ENCODE results near the gene CETN2.
A peak's percentile ranks its signal among the peaks of the same experiment; 100 is the strongest.

The CETN2 gene

DNA sequence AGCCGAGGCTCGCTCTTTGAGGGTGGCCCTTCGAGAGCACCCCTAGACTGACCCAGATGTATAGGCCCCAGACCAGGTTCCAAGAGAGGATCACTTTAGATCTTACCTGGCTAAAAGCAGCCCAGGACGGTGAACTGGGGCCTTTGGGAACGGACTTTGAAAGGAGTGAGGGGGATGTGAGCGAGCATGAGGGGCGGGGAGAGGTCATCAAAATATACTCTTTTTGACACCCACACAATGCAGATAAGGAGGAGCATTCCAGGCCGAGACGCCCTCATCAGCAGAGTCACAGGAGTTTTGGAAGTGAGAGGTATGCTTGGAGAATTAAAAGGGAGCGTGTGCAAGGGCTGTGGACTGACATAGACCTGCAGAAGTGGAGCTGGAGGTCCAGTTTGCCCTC is 834 bp upstream of the CETN2 start:
- POLR2A ChIA-PET = interaction anchor here (0.5 to 2.0 kb wide), 4 partner anchors 8 to 194 kb away, joined by 3 to 13 read pairs (median 4); partner anchors contain the start of gene GABRQ
- CTCF ChIA-PET = interaction anchor here (0.7 to 2.7 kb wide), 4 partner anchors 10 to 700 kb away, joined by 3 to 20 read pairs (median 8); no protein-coding TSS in a partner anchor
- Histone ChIP-seq H3K27ac (ENCODE audit: extremely low read depth, low read depth, low read length) (peak overlapping the region; percentile 44; the same call in 1 of the 2 replicates), H3K4me3 (ENCODE audit: low read depth, low read length) (peak overlapping the region; percentile 60), H3K36me3 (ENCODE audit: control insufficient read depth in 2 of 2, insufficient read depth in 1 of 2, low read length in 2 of 2) (peaks cover 0 to 47% of the 10 kb centered on the region in 2 experiments; a peak in 1 of 3 replicates), H3K9me3 (ENCODE audit: control insufficient read depth, insufficient read depth, low read depth, low read length) (no peaks in the 10 kb centered on the region), H3K4me1 (ENCODE audit: control insufficient read depth, insufficient read depth, low read length) (no peaks in the 10 kb centered on the region)
- TF ChIP-seq ZNF155 (tag by site-specific recombination; IDR thresholded peaks at IDR 0.05) (no peak), ZNF202 (tag by site-specific recombination; IDR thresholded peaks at IDR 0.05; ENCODE audit: borderline replicate concordance) (no peak), ZNF184 (tag by site-specific recombination; IDR thresholded peaks at IDR 0.05) (no peak), EGR2 (tag by site-specific recombination; IDR thresholded peaks at IDR 0.05; ENCODE audit: low read depth) (peak; percentile 56), ZNF335 (tag by site-specific recombination; conservative IDR thresholded peaks at IDR 0.05) (0 out of 2 replicates have a peak, but pooled peaks have one; percentile 6), ZNF704 (tag by site-specific recombination; IDR thresholded peaks at IDR 0.05) (no peak), ZNF600 (tag by site-specific recombination; IDR thresholded peaks at IDR 0.05) (no peak), ZNF311 (tag by site-specific recombination; IDR thresholded peaks at IDR 0.05; ENCODE audit: borderline replicate concordance) (no peak), ZNF501 (tag by site-specific recombination; IDR thresholded peaks at IDR 0.05) (no peak), ZSCAN5A (tag by site-specific recombination; IDR thresholded peaks at IDR 0.05) (no peak), RBAK (tag by site-specific recombination; IDR thresholded peaks at IDR 0.05) (no peak), ZNF366 (tag by site-specific recombination; conservative IDR thresholded peaks at IDR 0.05) (no peak), ZNF391 (tag by site-specific recombination; IDR thresholded peaks at IDR 0.05; ENCODE audit: borderline replicate concordance, low read depth) (no peak), ZFHX2 (tag by site-specific recombination; conservative IDR thresholded peaks at IDR 0.05) (peak; percentile 69), BCL6B (tag by site-specific recombination; IDR thresholded peaks at IDR 0.05) (no peak), ZNF174 (tag by site-specific recombination; IDR thresholded peaks at IDR 0.05) (no peak), ZNF549 (tag by site-specific recombination; IDR thresholded peaks at IDR 0.05) (no peak), ZNF621 (tag by site-specific recombination; IDR thresholded peaks at IDR 0.05) (no peak)
- TF ChIP-seq, protein P1, sequence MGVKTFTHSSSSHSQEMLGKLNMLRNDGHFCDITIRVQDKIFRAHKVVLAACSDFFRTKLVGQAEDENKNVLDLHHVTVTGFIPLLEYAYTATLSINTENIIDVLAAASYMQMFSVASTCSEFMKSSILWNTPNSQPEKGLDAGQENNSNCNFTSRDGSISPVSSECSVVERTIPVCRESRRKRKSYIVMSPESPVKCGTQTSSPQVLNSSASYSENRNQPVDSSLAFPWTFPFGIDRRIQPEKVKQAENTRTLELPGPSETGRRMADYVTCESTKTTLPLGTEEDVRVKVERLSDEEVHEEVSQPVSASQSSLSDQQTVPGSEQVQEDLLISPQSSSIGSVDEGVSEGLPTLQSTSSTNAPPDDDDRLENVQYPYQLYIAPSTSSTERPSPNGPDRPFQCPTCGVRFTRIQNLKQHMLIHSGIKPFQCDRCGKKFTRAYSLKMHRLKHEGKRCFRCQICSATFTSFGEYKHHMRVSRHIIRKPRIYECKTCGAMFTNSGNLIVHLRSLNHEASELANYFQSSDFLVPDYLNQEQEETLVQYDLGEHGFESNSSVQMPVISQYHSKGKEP (tag by site-specific recombination; IDR thresholded peaks at IDR 0.05) = no peak

- Histone ChIP-seq H3K36me3 (ENCODE audit: control insufficient read depth in 2 of 2, insufficient read depth in 1 of 2, low read length in 2 of 2) (peaks cover 0 to 22% of the 10 kb centered on the region in 2 experiments; a peak in 1 of 3 replicates), H3K4me1 (ENCODE audit: control insufficient read depth, insufficient read depth, low read length) (no peaks in the 10 kb centered on the region), H3K4me3 (ENCODE audit: low read depth, low read length) (no peak overlapping the region), H3K27ac (ENCODE audit: extremely low read depth, low read depth, low read length) (no peak overlapping the region), H3K9me3 (ENCODE audit: control insufficient read depth, insufficient read depth, low read depth, low read length) (no peaks in the 10 kb centered on the region)
- POLR2A ChIA-PET = no interaction called here
- TF ChIP-seq, protein P2, sequence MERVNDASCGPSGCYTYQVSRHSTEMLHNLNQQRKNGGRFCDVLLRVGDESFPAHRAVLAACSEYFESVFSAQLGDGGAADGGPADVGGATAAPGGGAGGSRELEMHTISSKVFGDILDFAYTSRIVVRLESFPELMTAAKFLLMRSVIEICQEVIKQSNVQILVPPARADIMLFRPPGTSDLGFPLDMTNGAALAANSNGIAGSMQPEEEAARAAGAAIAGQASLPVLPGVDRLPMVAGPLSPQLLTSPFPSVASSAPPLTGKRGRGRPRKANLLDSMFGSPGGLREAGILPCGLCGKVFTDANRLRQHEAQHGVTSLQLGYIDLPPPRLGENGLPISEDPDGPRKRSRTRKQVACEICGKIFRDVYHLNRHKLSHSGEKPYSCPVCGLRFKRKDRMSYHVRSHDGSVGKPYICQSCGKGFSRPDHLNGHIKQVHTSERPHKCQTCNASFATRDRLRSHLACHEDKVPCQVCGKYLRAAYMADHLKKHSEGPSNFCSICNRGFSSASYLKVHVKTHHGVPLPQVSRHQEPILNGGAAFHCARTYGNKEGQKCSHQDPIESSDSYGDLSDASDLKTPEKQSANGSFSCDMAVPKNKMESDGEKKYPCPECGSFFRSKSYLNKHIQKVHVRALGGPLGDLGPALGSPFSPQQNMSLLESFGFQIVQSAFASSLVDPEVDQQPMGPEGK (tag by site-specific recombination; IDR thresholded peaks at IDR 0.05) = no peak
- TF ChIP-seq ZNF248 (tag by site-specific recombination; IDR thresholded peaks at IDR 0.05) (no peak), ZNF610 (tag by site-specific recombination; IDR thresholded peaks at IDR 0.05; ENCODE audit: borderline replicate concordance) (no peak), ZNF654 (tag by site-specific recombination; IDR thresholded peaks at IDR 0.05; ENCODE audit: low read depth) (no peak), ZNF664 (tag by site-specific recombination; IDR thresholded peaks at IDR 0.05) (no peak), ZFP37 (tag by site-specific recombination; IDR thresholded peaks at IDR 0.05) (no peak), HIC1 (tag by site-specific recombination; IDR thresholded peaks at IDR 0.05) (no peak)
- CTCF ChIA-PET = interaction anchor here (0.7 kb wide), 4 partner anchors 172 to 474 kb away, joined by 3 to 9 read pairs (median 5); partner anchors contain the start of gene GABRQ
These were observed 5.6 kb downstream of the CETN2 start for GRCh38 chrX:152824841-152825374.
